ENCODE results near the gene MMP21. TPM values are rescaled to one million over a fixed set of nuclear protein-coding genes. Genes with fewer than 3 reads are reported as not detected.

The MMP21 gene
- polyA plus RNA-seq, 1 donor from 2014 or later = not detected

GRCh38 chr10:125762692-125763648 is 12.7 kb downstream of the MMP21 start:
- peaks cover 14% of the 10 kb centered on the region for H3K36me3 Mint-ChIP-seq
- H3K9me3 Mint-ChIP-seq = no peaks in the 10 kb centered on the region
- no peaks in the 10 kb centered on the region for H3K4me1 Mint-ChIP-seq
- no peaks in the 10 kb centered on the region for H3K27me3 Mint-ChIP-seq
- no peak overlapping the region for H3K4me3 Mint-ChIP-seq
- H3K27ac Mint-ChIP-seq = no peak overlapping the region

DNA sequence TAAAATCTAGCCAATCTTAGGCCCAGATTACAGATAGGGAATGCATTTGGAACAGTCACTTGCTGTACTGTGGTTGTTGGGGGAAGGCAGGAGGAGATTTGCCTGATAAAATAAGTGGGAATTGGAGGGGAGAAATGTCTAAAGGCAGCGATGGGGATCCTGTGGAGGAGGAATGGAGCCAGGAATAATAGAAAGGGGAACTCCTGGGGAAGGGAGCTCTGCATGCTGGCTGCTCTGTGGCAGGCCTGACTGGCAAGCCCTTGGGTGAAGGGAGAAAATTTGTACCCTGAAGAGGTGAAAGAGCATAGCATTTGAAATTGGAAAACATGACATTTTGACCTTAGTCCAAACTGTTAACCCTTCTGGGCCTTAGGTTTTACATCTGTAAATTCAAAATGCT is 13.7 kb downstream of the MMP21 start:
- Mint-ChIP-seq H3K4me3 (no peak overlapping the region), H3K36me3 (peaks cover 11% of the 10 kb centered on the region), H3K9me3 (no peaks in the 10 kb centered on the region), H3K27me3 (no peaks in the 10 kb centered on the region), H3K27ac (no peak overlapping the region), H3K4me1 (no peaks in the 10 kb centered on the region)

DNA sequence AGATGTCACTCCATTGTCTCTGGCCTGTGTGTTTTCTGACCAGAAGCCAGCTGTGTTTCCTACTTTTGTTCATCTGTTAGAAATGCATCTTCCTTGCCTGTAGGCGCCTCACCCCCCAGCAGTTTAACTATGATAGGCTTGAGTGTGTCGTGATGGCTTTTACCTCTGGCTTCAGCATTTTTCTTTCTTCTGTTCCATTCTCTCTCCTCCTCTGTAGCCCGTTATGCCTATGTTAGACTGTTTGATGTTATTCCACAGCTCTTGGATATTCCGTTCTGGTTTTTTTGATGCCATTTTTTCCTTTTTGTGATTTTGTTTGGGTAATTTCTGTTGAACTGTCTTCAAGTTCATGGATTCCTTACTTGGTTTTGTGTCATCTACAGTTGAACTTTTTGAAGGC is 17.9 kb downstream of the MMP21 start:
- Mint-ChIP-seq H3K36me3 (peaks cover 7% of the 10 kb centered on the region), H3K27ac (no peak overlapping the region), H3K4me3 (no peak overlapping the region), H3K9me3 (no peaks in the 10 kb centered on the region), H3K27me3 (no peaks in the 10 kb centered on the region), H3K4me1 (no peaks in the 10 kb centered on the region)

DNA sequence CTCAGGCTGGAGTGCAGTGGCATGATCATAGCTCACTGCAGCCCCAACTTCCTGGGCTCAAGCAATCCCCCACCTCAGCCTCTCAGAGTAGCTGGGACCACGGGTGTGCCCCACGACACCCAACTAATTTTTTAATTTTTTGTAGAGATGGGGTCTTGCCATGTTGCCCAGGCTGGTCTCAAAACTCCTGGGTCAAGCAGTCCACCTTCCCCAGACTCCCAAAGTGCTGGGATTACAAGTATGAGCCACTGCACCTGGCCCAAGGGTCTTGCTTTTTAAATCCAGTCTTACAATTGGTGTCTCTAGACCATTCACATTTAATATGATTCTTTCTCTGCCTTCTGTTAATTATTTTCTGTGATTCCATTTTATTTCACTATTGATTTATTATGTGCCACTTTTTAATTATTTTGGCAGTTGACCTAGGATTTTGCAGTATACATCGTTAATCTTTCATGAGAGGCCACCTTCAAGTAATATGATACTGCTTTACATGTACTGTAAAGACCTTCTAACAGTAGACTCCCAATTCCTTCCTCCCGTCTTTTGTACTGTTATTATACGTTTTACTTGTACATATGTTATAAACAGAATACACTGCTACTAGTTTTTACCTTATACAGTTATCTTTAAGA is 18.7 kb downstream of the MMP21 start:
- H3K27me3 Mint-ChIP-seq = no peaks in the 10 kb centered on the region
- H3K4me1 Mint-ChIP-seq = no peaks in the 10 kb centered on the region
- H3K27ac Mint-ChIP-seq = no peak overlapping the region
- peaks cover 7% of the 10 kb centered on the region for H3K36me3 Mint-ChIP-seq
- H3K9me3 Mint-ChIP-seq = no peaks in the 10 kb centered on the region
- no peak overlapping the region for H3K4me3 Mint-ChIP-seq

GRCh38 chr10:125756196-125756595 is 19.4 kb downstream of the MMP21 start:
- no peak overlapping the region for H3K4me3 Mint-ChIP-seq
- H3K9me3 Mint-ChIP-seq = no peaks in the 10 kb centered on the region
- peaks cover 7% of the 10 kb centered on the region for H3K36me3 Mint-ChIP-seq
- H3K27me3 Mint-ChIP-seq = no peaks in the 10 kb centered on the region
- no peaks in the 10 kb centered on the region for H3K4me1 Mint-ChIP-seq
- peak overlapping the region in 1 of 3 donors; percentile 48 for H3K27ac Mint-ChIP-seq

- H3K4me3 Mint-ChIP-seq = no peak overlapping the region
- H3K27me3 Mint-ChIP-seq = no peaks in the 10 kb centered on the region
- no peak overlapping the region for H3K27ac Mint-ChIP-seq
- H3K36me3 Mint-ChIP-seq = peaks cover 18% of the 10 kb centered on the region
- peaks cover 0 to 2% (median 0%) of the 10 kb centered on the region in 3 donors for H3K9me3 Mint-ChIP-seq
- peaks cover 0 to 3% (median 0%) of the 10 kb centered on the region in 3 donors for H3K4me1 Mint-ChIP-seq
These were observed 28.2 kb downstream of the MMP21 start for GRCh38 chr10:125747417-125747816.

DNA sequence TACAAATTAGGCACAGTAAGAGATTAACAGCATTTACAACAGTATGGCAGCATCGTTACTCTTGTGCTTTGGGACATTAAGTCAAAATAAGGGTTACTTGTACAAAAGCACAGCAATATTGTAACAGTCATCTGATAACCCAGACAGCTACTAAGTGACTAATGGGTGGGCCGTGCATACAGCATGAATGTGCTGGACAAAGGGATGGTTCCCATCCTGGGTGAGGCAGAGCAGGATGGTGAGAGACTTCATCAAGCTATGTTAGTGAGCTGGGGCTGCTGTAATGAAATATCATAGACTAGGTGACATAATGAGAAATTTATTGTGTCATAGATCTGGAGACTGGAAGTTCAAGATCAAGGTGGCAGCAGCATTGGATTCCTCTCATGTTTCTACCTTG is 30.7 kb downstream of the MMP21 start:
- Mint-ChIP-seq H3K9me3 (peaks cover 0 to 2% (median 0%) of the 10 kb centered on the region in 3 donors), H3K4me3 (no peak overlapping the region), H3K36me3 (peaks cover 21% of the 10 kb centered on the region), H3K27ac (no peak overlapping the region), H3K27me3 (no peaks in the 10 kb centered on the region), H3K4me1 (peaks cover 0 to 5% (median 0%) of the 10 kb centered on the region in 3 donors)

DNA sequence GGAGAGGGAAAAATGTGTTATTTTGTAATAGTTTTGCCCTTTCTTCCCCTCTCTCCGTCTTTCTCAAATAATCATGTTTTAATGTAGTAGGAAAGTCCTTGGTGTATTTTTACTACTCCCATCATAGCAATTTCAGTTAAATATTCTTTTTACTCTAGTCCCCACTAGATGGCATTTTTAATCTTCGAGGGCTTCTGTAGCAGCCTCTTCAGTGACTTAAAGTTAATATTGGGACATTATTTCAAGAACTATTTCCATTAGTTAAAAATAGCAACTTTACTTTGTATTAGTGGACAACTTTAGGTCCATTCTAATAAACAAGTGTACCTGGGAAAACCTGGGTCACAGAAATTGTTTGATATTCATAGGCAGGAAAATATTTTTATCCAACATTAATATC is 33.2 kb downstream of the MMP21 start:
- peaks cover 26% of the 10 kb centered on the region for H3K36me3 Mint-ChIP-seq
- peaks cover 0 to 2% (median 0%) of the 10 kb centered on the region in 3 donors for H3K9me3 Mint-ChIP-seq
- H3K4me3 Mint-ChIP-seq = no peak overlapping the region
- peaks cover 0 to 5% (median 0%) of the 10 kb centered on the region in 3 donors for H3K4me1 Mint-ChIP-seq
- H3K27ac Mint-ChIP-seq = no peak overlapping the region
- no peaks in the 10 kb centered on the region for H3K27me3 Mint-ChIP-seq

DNA sequence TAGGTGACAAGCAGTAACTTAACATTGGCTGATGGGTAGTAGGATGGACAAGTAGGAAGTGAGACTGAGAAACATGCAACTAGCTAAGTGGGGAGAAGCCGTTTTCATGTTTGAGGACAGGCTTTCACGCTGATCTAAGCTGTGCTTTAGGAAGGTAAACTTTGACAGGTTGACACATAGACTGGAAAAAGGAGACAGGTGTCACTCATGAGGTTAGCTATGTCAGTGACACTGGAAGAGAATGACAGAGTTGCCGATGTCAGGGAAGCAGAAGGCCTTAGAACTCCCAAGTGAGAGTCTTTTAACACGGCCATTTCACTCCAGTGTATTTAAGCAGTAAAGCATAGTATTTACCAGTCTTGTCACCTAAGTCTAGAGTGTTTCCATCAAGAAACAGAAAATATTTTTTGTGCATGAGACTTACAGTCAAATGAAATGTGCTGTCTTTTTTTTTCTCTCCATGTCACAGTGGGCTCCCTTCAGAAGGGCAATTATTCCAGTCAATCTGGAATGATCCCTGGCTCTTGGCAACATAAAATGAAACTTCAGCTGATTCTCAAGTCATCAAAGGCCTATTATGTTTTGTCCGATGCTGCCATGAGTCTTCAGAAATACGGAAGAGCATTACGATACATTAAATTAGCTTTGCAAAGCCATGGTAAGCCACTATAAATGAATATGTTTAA is 35.5 kb downstream of the MMP21 start:
- Mint-ChIP-seq H3K27me3 (no peaks in the 10 kb centered on the region), H3K9me3 (no peaks in the 10 kb centered on the region), H3K27ac (no peak overlapping the region), H3K36me3 (peaks cover 20% of the 10 kb centered on the region), H3K4me3 (no peak overlapping the region), H3K4me1 (peaks cover 0 to 2% (median 0%) of the 10 kb centered on the region in 3 donors)

DNA sequence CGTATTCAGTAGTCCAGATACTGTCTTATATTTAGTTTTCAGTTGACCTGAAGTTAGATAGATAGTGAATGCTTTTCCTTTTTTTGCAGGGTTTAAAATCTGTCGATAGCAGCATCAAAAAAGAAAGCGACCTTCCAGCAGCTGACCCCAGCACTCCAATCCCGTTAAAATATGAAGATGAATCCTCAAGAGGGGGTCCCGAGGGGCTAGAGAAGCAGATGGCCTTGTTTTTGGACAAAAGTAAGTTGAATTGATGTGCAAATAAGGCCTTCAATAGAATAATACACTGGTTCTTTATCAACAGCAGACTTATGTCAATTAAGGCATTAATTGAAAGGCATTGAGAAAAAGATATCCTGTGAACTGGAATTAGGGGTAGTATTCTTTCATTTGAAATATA is 37.4 kb downstream of the MMP21 start:
- no peaks in the 10 kb centered on the region for H3K9me3 Mint-ChIP-seq
- peaks cover 0 to 4% (median 0%) of the 10 kb centered on the region in 3 donors for H3K4me1 Mint-ChIP-seq
- H3K27me3 Mint-ChIP-seq = no peaks in the 10 kb centered on the region
- peaks cover 17% of the 10 kb centered on the region for H3K36me3 Mint-ChIP-seq
- H3K4me3 Mint-ChIP-seq = no peak overlapping the region
- H3K27ac Mint-ChIP-seq = no peak overlapping the region

DNA sequence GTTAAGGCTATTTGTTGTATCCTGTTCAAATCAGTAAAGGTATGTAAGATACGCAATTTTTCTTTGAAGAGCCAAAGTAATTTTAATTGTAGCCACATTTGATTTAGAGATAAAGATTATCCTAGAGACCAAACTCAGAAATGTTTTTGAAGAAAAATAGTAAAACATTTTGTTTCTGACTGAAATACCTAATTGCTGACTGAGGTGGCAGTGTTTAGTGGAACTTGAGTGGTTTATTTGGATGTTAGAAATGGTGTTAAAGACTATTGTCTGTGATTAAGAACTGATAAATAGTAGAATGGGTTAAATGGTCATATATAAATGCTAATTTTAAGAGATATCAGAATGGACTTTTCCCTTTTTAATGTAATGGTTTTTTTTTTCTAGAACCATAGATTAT is 40.8 kb downstream of the MMP21 start:
- H3K27ac Mint-ChIP-seq = no peak overlapping the region
- peaks cover 0 to 5% (median 2%) of the 10 kb centered on the region in 3 donors for H3K4me1 Mint-ChIP-seq
- no peak overlapping the region for H3K4me3 Mint-ChIP-seq
- no peaks in the 10 kb centered on the region for H3K27me3 Mint-ChIP-seq
- no peaks in the 10 kb centered on the region for H3K9me3 Mint-ChIP-seq
- peaks cover 15% of the 10 kb centered on the region for H3K36me3 Mint-ChIP-seq

DNA sequence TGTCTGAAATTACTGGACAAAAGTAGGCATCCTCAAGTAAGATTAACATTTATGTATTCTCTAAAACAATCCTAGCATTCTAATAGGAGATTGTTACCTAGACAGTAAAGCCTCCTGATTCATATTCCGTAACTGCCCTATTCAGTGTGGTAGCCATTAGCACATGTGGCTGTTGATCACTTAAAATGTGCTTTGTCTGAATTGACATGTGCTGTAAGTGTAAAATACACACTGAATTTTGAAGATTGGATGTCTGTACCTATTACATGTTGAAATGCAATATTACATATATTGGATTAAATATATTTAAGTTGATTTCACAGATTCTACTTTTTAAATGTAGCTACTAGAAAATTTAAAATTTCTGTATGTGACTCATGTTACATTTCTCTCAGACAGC is 41.5 kb downstream of the MMP21 start:
- peaks cover 13% of the 10 kb centered on the region for H3K36me3 Mint-ChIP-seq
- H3K27me3 Mint-ChIP-seq = no peaks in the 10 kb centered on the region
- H3K4me1 Mint-ChIP-seq = peaks cover 0 to 5% (median 2%) of the 10 kb centered on the region in 3 donors
- no peaks in the 10 kb centered on the region for H3K9me3 Mint-ChIP-seq
- H3K27ac Mint-ChIP-seq = no peak overlapping the region
- no peak overlapping the region for H3K4me3 Mint-ChIP-seq

DNA sequence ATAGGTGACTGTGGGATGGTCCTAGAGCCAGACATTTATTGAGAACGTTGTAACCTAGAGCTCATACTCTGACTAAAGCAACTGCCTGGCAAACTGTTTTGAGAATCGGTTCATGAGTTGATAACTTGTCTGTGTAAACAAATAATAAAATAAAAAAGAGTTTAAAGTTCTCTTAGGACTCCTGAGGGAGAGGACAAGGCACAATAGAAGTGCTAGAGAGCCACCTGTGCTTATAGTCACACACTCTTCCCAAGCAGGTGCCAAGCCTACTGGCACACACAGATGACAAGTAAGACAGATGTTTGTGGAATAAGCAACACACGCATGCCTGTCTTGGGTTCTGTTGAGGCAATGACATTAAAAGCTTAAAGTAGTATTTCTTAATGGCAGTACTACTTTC is 48.2 kb downstream of the MMP21 start:
- Mint-ChIP-seq H3K9me3 (no peaks in the 10 kb centered on the region), H3K36me3 (peaks cover 10% of the 10 kb centered on the region), H3K4me3 (peak overlapping the region in 1 of 4 donors; percentile 12), H3K4me1 (peaks cover 1 to 7% (median 5%) of the 10 kb centered on the region in 3 donors), H3K27ac (no peak overlapping the region), H3K27me3 (no peaks in the 10 kb centered on the region)

GRCh38 chr10:125726914-125727313 is 48.7 kb downstream of the MMP21 start:
- Mint-ChIP-seq H3K27me3 (no peaks in the 10 kb centered on the region), H3K36me3 (peaks cover 6% of the 10 kb centered on the region), H3K4me3 (no peak overlapping the region), H3K9me3 (no peaks in the 10 kb centered on the region), H3K4me1 (peaks cover 4 to 6% (median 5%) of the 10 kb centered on the region in 3 donors), H3K27ac (no peak overlapping the region)

- Mint-ChIP-seq H3K27me3 (no peaks in the 10 kb centered on the region), H3K36me3 (peaks cover 7% of the 10 kb centered on the region), H3K9me3 (no peaks in the 10 kb centered on the region), H3K4me1 (peaks cover 19 to 24% (median 22%) of the 10 kb centered on the region in 3 donors), H3K27ac (no peak overlapping the region), H3K4me3 (peak overlapping the region in 1 of 4 donors; percentile 6)
These were observed 52.8 kb downstream of the MMP21 start for GRCh38 chr10:125722811-125723210.

Data from IgD-negative memory B cell (primary cell).